Epithelial cell of esophagus (primary cell): ENCODE data around the gene FBXL15.
A peak's percentile ranks its signal among the peaks of the same experiment; 100 is the strongest.

Experiments used
- DNase-seq: peaks from one replicate; pipeline ENCODE4 v3.0.0; 2010; ENCODE audit warnings: low read depth
- H3K4me3 ChIP-seq: 2 replicates; pipeline ENCODE4 v1.5.1; 2011; ENCODE audit warnings: mild to moderate bottlenecking, low read length, control low read depth
- TF ChIP-seq, protein P1 (sequence below): IDR thresholded peaks from 2 replicates; pipeline ENCODE4 v1.5.1; 2011; ENCODE audit warnings: low read depth, mild to moderate bottlenecking, low read length, control low read depth, inconsistent platforms; ENCODE audit not compliant: insufficient read depth; ENCODE audit errors: missing control alignments

FBXL15 gene

DNA sequence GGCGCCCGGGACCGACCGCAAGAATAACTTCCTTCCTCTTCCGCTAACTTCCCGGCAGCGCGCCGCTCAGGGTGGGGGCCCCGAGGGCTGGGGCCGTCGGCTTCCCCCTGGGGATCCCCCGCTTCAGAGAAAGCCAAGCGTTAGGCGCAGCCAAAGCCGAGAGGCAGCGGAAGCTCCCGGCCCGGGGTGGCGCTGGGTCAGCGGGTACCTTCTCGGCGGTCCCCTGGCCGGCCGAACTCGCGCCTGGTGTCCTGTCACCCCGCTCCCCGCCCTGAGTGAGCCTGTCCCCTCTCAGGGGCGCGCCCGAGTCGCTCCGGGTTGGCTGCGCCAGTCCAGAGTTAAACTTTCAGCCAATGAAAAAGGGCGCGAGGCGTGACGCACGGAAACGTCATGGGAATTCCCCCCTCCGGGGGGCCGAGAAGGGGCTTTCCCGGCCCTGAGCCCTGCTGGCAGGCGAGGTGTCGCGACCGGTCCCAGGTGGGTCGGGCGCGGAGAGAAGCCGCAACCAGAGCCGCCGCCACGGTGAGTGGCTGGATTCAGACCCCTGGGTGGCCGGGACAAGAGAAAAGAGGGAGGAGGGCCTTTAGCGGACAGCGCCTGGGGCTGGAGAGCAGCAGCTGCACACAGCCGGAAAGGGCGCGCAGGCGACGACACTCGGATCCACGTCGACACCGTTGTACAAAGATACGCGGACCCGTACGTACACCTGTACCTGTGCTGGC lies 26.4 kb upstream of the FBXL15 start:
- peak; percentile 95 for DNase-seq
- peak overlapping the region; percentile 74 for H3K4me3 ChIP-seq
- TF ChIP-seq, protein P1, sequence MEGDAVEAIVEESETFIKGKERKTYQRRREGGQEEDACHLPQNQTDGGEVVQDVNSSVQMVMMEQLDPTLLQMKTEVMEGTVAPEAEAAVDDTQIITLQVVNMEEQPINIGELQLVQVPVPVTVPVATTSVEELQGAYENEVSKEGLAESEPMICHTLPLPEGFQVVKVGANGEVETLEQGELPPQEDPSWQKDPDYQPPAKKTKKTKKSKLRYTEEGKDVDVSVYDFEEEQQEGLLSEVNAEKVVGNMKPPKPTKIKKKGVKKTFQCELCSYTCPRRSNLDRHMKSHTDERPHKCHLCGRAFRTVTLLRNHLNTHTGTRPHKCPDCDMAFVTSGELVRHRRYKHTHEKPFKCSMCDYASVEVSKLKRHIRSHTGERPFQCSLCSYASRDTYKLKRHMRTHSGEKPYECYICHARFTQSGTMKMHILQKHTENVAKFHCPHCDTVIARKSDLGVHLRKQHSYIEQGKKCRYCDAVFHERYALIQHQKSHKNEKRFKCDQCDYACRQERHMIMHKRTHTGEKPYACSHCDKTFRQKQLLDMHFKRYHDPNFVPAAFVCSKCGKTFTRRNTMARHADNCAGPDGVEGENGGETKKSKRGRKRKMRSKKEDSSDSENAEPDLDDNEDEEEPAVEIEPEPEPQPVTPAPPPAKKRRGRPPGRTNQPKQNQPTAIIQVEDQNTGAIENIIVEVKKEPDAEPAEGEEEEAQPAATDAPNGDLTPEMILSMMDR, result no peak

DNA sequence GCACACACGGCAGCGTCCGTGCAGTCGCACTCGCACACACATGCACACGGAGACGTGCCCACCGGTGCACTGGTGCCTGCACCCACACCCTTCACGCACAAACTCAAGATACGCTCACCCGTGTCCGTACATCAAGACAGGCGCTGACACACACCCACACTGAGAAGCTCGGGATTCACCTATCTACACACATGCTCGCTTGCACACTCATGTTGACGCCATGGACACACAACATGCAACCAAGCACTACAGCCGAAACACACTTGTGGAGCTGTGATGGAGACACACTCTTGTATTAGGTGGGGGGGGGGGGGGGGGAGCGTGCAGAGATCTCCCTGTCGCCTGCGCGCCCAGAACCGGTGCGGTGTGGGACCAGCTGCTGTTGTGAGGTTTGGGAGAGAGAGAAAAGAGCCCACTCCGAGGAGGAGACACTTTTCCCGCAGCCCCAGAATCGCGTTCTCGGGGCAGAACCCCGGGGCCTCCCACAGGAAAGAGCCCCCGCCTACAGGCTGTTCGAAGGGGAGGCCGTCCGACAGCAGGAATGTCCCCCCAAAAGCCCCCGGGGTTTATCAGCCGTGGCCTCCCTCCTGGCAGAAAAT lies 25.7 kb upstream of the FBXL15 start:
- DNase-seq, result peak; percentile 64
- peak overlapping the region; percentile 74 for H3K4me3 ChIP-seq
- TF ChIP-seq, protein P1, result no peak

DNA sequence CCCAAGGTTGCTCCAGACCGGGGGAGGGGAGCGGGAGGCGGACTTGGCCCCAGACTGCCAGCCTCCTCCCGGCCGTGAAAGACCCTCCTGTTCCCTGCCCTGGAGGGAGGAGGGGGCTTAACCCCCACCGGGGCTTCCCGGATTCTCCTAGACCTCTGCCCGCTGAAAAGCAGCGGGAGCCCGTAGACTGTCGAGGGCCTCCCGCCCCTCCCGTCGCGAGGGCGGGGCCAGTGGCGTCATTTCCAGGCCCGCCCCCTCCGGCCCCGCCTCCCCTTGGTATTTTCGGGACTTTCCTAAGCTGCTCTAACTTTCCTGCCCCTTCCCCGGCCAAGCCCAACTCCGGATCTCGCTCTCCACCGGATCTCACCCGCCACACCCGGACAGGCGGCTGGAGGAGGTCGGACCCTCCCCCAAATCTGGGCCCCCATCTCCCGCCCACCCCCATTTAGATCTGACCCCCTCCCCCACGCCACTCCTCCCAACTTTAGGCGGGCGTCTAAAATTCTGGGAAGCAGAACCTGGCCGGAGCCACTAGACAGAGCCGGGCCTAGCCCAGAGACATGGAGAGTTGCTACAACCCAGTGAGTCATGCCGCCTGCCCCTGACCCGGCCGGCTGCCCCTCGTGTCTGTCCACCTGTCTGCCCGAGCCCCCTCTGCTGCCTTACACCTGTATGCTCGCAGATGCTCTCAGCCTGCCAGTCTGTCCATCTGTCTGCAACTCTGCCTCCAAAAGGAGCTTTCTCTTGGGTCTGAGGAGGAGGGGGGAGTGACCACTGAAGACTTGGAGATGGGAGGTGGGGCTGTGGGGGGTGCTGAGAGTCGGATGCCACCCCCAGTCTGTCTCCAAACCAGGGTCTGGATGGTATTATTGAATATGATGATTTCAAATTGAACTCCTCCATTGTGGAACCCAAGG lies 25.0 kb upstream of the FBXL15 start, which contains the start of gene NFKB2:
TSS of gene NFKB2 (plus strand) at position 306 of the 917 bp plus-strand sequence. CDS start at position 561, 255 bp downstream.
- DNase-seq, result peak; percentile 91
- H3K4me3 ChIP-seq, result peak within 1 kb of the TSS; percentile 74
- TF ChIP-seq, protein P1, result no peak

DNA sequence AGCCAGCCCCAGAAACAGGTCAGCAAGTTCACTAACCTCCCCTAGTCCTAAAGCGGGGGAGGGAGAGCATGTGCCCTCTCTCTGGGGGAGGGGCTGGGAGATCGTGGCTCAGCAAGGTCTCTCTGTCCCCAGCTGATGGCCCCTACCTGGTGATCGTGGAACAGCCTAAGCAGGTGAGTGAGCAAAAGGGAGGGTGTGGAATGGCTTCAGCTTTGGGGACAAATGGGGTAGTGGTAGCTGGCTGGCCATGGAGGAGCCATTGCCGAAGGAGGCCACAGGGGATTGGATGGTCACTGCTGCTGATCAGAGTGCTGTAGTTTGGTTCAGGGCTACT lies 24.4 kb upstream of the FBXL15 start:
- H3K4me3 ChIP-seq, result peak overlapping the region; percentile 74
- TF ChIP-seq, protein P1, result no peak
- no peak for DNase-seq

DNA sequence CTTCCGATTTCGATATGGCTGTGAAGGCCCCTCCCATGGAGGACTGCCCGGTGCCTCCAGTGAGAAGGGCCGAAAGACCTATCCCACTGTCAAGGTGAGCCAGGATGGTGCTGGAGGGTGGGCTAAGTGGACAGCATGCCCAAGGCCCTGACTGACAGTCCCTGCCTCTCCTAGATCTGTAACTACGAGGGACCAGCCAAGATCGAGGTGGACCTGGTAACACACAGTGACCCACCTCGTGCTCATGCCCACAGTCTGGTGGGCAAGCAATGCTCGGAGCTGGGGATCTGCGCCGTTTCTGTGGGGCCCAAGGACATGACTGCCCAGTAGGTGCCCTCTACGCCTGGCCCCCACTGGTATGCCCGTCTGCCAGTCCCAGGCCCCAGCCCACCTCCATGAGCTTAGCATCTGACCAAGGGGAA lies 23.9 kb upstream of the FBXL15 start:
- DNase-seq, result no peak
- H3K4me3 ChIP-seq, result no peak overlapping the region
- TF ChIP-seq, protein P1, result no peak

DNA sequence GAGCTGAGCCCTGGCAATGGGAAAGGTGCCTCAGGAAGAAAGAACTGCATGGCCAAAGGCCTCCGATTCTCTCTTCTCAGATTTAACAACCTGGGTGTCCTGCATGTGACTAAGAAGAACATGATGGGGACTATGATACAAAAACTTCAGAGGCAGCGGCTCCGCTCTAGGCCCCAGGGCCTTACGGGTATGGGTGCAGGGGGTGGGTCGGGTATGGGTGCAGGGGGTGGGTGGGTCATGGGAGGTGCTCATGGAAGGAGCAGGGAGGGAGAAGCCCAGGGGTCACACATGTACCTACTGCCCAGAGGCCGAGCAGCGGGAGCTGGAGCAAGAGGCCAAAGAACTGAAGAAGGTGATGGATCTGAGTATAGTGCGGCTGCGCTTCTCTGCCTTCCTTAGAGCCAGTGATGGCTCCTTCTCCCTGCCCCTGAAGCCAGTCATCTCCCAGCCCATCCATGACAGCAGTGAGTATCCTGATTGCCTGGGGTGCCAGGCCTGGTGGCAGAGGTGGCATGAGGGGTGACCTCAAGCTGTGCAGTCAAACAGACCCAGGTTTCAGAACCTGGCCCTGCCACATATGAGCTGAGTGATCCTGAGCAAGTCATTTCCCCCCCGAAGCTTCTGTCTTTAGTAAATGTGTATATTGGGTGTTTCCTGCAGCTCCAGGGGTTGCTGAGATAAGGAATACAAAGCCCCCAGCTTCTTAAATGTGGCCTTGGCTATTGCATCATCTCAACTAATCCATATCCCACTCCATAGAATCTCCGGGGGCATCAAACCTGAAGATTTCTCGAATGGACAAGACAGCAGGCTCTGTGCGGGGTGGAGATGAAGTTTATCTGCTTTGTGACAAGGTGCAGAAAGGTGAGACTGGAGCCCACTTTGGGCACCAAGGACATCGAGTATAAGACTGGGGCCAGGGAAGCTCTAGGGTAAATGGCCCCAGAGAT lies 23.1 kb upstream of the FBXL15 start:
- TF ChIP-seq, protein P1, result no peak
- no peak for DNase-seq
- no peak overlapping the region for H3K4me3 ChIP-seq
